ENCODE data around the gene LEMD3. TPM values are rescaled to one million over a fixed set of nuclear protein-coding genes. Genes with fewer than 3 reads are reported as not detected.

The LEMD3 gene
- total RNA-seq, 1 experiment from 2014 or later = 46.8 TPM

DNA sequence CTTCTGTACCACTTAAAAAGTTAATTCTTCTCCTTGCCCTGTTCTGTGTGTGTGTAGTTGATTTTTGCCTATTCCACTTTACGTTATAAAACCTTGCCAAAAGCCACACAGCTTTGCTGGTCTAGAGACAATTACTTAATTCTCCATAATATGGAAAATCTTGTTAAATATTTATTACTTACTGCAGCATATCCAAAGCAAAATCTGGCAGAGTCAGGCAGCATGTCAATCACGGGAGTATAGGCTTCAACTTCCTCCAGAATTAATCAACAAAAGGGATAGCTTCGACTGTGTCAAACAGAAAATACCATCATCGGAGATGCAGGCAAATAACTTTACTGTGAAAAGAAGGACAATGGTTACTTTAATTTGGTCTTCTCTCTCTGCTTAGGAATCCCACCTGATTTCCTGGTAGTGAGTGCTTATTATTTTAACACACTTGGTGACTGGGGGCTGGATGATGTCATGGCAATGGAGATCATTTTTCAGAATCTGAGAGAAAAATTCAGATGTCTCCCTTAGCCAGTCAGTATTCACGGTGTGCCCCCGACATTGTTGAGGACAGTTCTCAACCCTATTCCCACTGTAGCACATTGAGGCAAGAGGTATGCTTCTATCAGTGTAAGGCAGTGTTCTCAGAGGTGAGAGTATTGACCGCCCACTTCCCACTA lies 105.4 kb downstream of the LEMD3 start:
- H3K27me3 Mint-ChIP-seq (ENCODE audit: unreplicated experiment) = peaks cover 35% of the 10 kb centered on the region
- H3K36me3 Mint-ChIP-seq (ENCODE audit: insufficient read depth, unreplicated experiment) = peaks cover 16% of the 10 kb centered on the region
- no peak overlapping the region for H3K4me3 Mint-ChIP-seq (ENCODE audit: low read depth, unreplicated experiment)
- no TSS peak for BruUV-seq (replicated peaks)
- H3K9me3 Mint-ChIP-seq (ENCODE audit: low read depth, unreplicated experiment) = no peaks in the 10 kb centered on the region
- TF ChIP-seq, protein P1, sequence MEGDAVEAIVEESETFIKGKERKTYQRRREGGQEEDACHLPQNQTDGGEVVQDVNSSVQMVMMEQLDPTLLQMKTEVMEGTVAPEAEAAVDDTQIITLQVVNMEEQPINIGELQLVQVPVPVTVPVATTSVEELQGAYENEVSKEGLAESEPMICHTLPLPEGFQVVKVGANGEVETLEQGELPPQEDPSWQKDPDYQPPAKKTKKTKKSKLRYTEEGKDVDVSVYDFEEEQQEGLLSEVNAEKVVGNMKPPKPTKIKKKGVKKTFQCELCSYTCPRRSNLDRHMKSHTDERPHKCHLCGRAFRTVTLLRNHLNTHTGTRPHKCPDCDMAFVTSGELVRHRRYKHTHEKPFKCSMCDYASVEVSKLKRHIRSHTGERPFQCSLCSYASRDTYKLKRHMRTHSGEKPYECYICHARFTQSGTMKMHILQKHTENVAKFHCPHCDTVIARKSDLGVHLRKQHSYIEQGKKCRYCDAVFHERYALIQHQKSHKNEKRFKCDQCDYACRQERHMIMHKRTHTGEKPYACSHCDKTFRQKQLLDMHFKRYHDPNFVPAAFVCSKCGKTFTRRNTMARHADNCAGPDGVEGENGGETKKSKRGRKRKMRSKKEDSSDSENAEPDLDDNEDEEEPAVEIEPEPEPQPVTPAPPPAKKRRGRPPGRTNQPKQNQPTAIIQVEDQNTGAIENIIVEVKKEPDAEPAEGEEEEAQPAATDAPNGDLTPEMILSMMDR (IDR thresholded peaks at IDR 0.05; ENCODE audit: unreplicated experiment) = no peak
- H3K4me1 Mint-ChIP-seq (ENCODE audit: low read depth, unreplicated experiment) = peaks cover 10% of the 10 kb centered on the region
- no peak for DNase-seq
- H3K27ac Mint-ChIP-seq (ENCODE audit: unreplicated experiment) = no peak overlapping the region
- intact Hi-C loops (cut with micrococcal nuclease; ENCODE audit: unreplicated experiment) = no loop called here
- CTCF ChIA-PET = no interaction called here

DNA sequence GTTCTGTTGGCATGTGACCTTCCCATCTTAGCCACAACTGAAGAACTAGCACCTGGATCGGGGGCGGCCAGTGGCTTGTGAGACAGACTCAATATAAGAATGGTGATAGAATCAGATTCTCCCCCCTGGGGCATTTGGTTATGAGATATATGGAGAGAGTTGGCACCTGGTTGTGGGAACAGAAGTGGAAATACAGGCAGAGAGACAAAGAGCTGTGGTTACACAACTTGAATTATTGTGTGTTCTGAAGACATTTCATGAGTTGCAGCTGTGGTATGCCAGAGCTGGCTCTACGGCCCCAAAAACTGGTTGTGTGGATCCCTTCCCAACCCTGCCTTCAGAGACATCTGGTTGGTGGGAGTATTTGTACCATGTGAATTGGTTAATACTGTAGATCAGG lies 106.2 kb downstream of the LEMD3 start:
- Mint-ChIP-seq H3K9me3 (ENCODE audit: low read depth, unreplicated experiment) (no peaks in the 10 kb centered on the region), H3K4me1 (ENCODE audit: low read depth, unreplicated experiment) (peaks cover 10% of the 10 kb centered on the region), H3K4me3 (ENCODE audit: low read depth, unreplicated experiment) (no peak overlapping the region), H3K27me3 (ENCODE audit: unreplicated experiment) (peaks cover 39% of the 10 kb centered on the region), H3K36me3 (ENCODE audit: insufficient read depth, unreplicated experiment) (peaks cover 16% of the 10 kb centered on the region), H3K27ac (ENCODE audit: unreplicated experiment) (no peak overlapping the region)
- no peak for DNase-seq
- TF ChIP-seq, protein P1 (IDR thresholded peaks at IDR 0.05; ENCODE audit: unreplicated experiment) = no peak
- intact Hi-C loops (cut with micrococcal nuclease; ENCODE audit: unreplicated experiment) = no loop called here
- BruUV-seq (replicated peaks) = no TSS peak
- CTCF ChIA-PET = no interaction called here

DNA sequence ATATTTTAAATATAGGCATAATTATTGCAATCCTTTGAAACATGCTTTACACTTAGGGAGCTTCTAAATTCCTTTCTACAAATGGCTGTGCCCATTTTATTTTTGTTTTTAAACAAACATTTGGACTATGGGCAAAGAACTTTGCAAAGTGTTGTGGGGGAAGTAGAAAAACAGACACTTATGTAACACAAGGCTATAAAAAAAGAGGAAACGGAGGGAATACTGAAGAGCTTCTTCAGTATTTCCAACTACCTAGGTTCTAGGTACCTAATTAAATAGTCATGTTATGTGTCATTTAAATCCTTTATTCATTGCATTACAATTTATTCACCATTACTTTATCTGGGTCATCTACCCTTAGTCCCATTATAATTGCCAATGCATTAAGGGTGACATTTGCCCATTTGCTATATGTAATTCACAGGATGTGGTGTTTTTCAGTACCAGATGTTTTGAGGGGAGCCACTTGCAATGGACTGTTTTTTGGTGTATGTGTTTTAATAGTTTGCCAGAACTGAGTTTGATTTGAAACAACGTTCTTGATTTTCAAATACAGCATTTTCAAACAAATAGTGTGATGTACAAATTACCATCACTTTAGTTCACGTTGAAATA lies 107.6 kb downstream of the LEMD3 start:
- no peak for DNase-seq
- H3K4me1 Mint-ChIP-seq (ENCODE audit: low read depth, unreplicated experiment) = peaks cover 7% of the 10 kb centered on the region
- no TSS peak for BruUV-seq (replicated peaks)
- TF ChIP-seq, protein P1 (IDR thresholded peaks at IDR 0.05; ENCODE audit: unreplicated experiment) = no peak
- no peaks in the 10 kb centered on the region for H3K9me3 Mint-ChIP-seq (ENCODE audit: low read depth, unreplicated experiment)
- CTCF ChIA-PET = no interaction called here
- H3K27me3 Mint-ChIP-seq (ENCODE audit: unreplicated experiment) = peaks cover 39% of the 10 kb centered on the region
- H3K4me3 Mint-ChIP-seq (ENCODE audit: low read depth, unreplicated experiment) = no peak overlapping the region
- H3K36me3 Mint-ChIP-seq (ENCODE audit: insufficient read depth, unreplicated experiment) = peaks cover 16% of the 10 kb centered on the region
- intact Hi-C loops (cut with micrococcal nuclease; ENCODE audit: unreplicated experiment) = no loop called here
- no peak overlapping the region for H3K27ac Mint-ChIP-seq (ENCODE audit: unreplicated experiment)

DNA sequence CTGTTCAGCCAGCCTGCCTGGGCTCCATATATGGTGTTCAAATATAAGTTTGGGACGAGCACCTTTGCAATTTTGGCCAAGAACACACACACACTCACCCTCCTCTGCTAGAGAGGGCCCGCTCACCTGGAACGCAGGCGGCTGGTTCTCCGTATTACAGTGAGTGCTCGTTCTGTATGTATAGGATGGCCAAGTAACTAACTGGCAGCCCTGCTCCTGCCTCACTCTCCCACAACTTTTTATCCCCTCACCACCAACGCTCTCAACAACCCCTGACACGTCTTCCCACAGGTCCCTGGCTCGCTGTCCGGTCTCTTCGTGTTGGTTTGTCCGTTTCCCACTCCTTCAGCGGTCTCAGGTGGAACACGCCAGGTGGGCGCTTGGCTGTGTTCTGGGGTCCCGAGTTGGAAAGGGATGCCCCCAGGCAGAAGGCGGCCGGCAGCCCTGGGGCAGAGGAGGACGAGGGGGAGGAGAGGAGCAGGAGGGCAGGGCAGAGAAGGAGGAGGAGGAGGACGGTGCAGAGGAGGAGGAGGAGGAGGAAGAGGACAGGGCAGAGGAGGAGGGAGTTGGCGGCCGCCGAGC lies 108.7 kb downstream of the LEMD3 start:
- DNase-seq = no peak
- CTCF ChIA-PET = no interaction called here
- TF ChIP-seq, protein P1 (IDR thresholded peaks at IDR 0.05; ENCODE audit: unreplicated experiment) = no peak
- no TSS peak for BruUV-seq (replicated peaks)
- peaks cover 16% of the 10 kb centered on the region for H3K36me3 Mint-ChIP-seq (ENCODE audit: insufficient read depth, unreplicated experiment)
- no peaks in the 10 kb centered on the region for H3K9me3 Mint-ChIP-seq (ENCODE audit: low read depth, unreplicated experiment)
- no peaks in the 10 kb centered on the region for H3K4me1 Mint-ChIP-seq (ENCODE audit: low read depth, unreplicated experiment)
- intact Hi-C loops (cut with micrococcal nuclease; ENCODE audit: unreplicated experiment) = no loop called here
- H3K27ac Mint-ChIP-seq (ENCODE audit: unreplicated experiment) = no peak overlapping the region
- H3K4me3 Mint-ChIP-seq (ENCODE audit: low read depth, unreplicated experiment) = peak overlapping the region; percentile 63
- peaks cover 39% of the 10 kb centered on the region for H3K27me3 Mint-ChIP-seq (ENCODE audit: unreplicated experiment)
